Activated naive CD4-positive, alpha-beta T cell treated with anti-CD3 and anti-CD28 coated beads, Interleukin-2, amount 50 U/mL, for 24 hours (primary cell): ENCODE results near the gene ZNF280A.
A peak's percentile ranks its signal among the peaks of the same experiment; 100 is the strongest.
"Not testable (repeated sequence)": the region's sequence is repeated elsewhere in the genome, so short reads cannot be mapped to it uniquely, and the experiment has no call there.

Source experiments
- H3K27ac Mint-ChIP-seq: one replicate; pipeline ENCODE4 v1.8.0; 2021; ENCODE audit warnings: mild to moderate bottlenecking, mixed read lengths
- H3K27me3 Mint-ChIP-seq: one replicate; pipeline ENCODE4 v1.8.0; 2021; ENCODE audit warnings: mixed read lengths
- H3K36me3 Mint-ChIP-seq: one replicate; pipeline ENCODE4 v1.8.0; 2021; ENCODE audit warnings: mixed read lengths
- H3K4me1 Mint-ChIP-seq: one replicate; pipeline ENCODE4 v1.8.0; 2021; ENCODE audit warnings: mixed read lengths
- H3K4me3 Mint-ChIP-seq: one replicate; pipeline ENCODE4 v1.8.0; 2021; ENCODE audit warnings: mild to moderate bottlenecking, mixed read lengths
- H3K9me3 Mint-ChIP-seq: one replicate; pipeline ENCODE4 v1.8.0; 2021; ENCODE audit warnings: mixed read lengths

Gene ZNF280A

GRCh38 chr22:22469527-22469926 is 50.5 kb downstream of the ZNF280A start:
- Mint-ChIP-seq H3K4me3 (no peak overlapping the region), H3K9me3 (no peaks in the 10 kb centered on the region), H3K36me3 (no peaks in the 10 kb centered on the region), H3K27ac (no peak overlapping the region), H3K4me1 (no peaks in the 10 kb centered on the region), H3K27me3 (peaks cover 7% of the 10 kb centered on the region)

GRCh38 chr22:22468794-22469469 is 51.1 kb downstream of the ZNF280A start:
- not testable (repeated sequence) for H3K4me3 Mint-ChIP-seq, H3K27ac Mint-ChIP-seq, H3K4me1 Mint-ChIP-seq, H3K9me3 Mint-ChIP-seq, H3K36me3 Mint-ChIP-seq
- H3K27me3 Mint-ChIP-seq, result peaks cover 12% of the 10 kb centered on the region

GRCh38 chr22:22467112-22467511 is 53.0 kb downstream of the ZNF280A start:
- Mint-ChIP-seq H3K27me3 (peaks cover 25% of the 10 kb centered on the region), H3K36me3 (no peaks in the 10 kb centered on the region), H3K4me3 (no peak overlapping the region), H3K27ac (no peak overlapping the region), H3K9me3 (no peaks in the 10 kb centered on the region), H3K4me1 (no peaks in the 10 kb centered on the region)

- peaks cover 31% of the 10 kb centered on the region for H3K27me3 Mint-ChIP-seq
- no peaks in the 10 kb centered on the region for H3K36me3 Mint-ChIP-seq
- no peak overlapping the region for H3K27ac Mint-ChIP-seq
- no peak overlapping the region for H3K4me3 Mint-ChIP-seq
- H3K4me1 Mint-ChIP-seq, result no peaks in the 10 kb centered on the region
- no peaks in the 10 kb centered on the region for H3K9me3 Mint-ChIP-seq
These were observed 54.3 kb downstream of the ZNF280A start for GRCh38 chr22:22465782-22466181.

- Mint-ChIP-seq H3K27me3 (peaks cover 34% of the 10 kb centered on the region), H3K36me3 (no peaks in the 10 kb centered on the region), H3K4me1 (no peaks in the 10 kb centered on the region), H3K27ac (no peak overlapping the region), H3K4me3 (no peak overlapping the region), H3K9me3 (no peaks in the 10 kb centered on the region)
These were observed 54.9 kb downstream of the ZNF280A start for GRCh38 chr22:22465094-22465602.

GRCh38 chr22:22464541-22465054 is 55.5 kb downstream of the ZNF280A start:
- Mint-ChIP-seq H3K4me3 (no peak overlapping the region), H3K27ac (no peak overlapping the region), H3K9me3 (no peaks in the 10 kb centered on the region), H3K27me3 (peaks cover 35% of the 10 kb centered on the region), H3K36me3 (no peaks in the 10 kb centered on the region), H3K4me1 (no peaks in the 10 kb centered on the region)

- peaks cover 3% of the 10 kb centered on the region for H3K9me3 Mint-ChIP-seq
- no peaks in the 10 kb centered on the region for H3K4me1 Mint-ChIP-seq
- H3K27me3 Mint-ChIP-seq, result peaks cover 35% of the 10 kb centered on the region
- H3K4me3 Mint-ChIP-seq, result no peak overlapping the region
- peaks cover under 1% of the 10 kb centered on the region for H3K36me3 Mint-ChIP-seq
- H3K27ac Mint-ChIP-seq, result peak overlapping the region; percentile 41
These were observed 56.1 kb downstream of the ZNF280A start for GRCh38 chr22:22463855-22464540.
